ENCODE data around the gene TSPAN14. TPM values are rescaled to one million over a fixed set of nuclear protein-coding genes. Genes with fewer than 3 reads are reported as not detected.

Gene TSPAN14
- total RNA-seq, 3 donors from 2014 or later: 75.5 to 96.5 (median 81.0) TPM

GRCh38 chr10:80536361-80536835 lies 82.3 kb downstream of the TSPAN14 start:
- TF ChIP-seq CTCF (IDR thresholded peaks at IDR 0.05): no peak
- DNase-seq: no peak
- no peak for ATAC-seq
- Histone ChIP-seq H3K4me3 (peak overlapping the region; percentile 19), H3K9me3 (no peaks in the 10 kb centered on the region), H3K4me1 (ENCODE audit: low read depth) (peaks cover 2% of the 10 kb centered on the region), H3K36me3 (ENCODE audit: low read depth) (no peaks in the 10 kb centered on the region)
- intact Hi-C loops (cut with DNase I, micrococcal nuclease): no loop called here

- peaks cover 2% of the 10 kb centered on the region for H3K4me1 ChIP-seq (ENCODE audit: low read depth)
- no peaks in the 10 kb centered on the region for H3K9me3 ChIP-seq
- H3K4me3 ChIP-seq: no peak overlapping the region
- intact Hi-C loops (cut with DNase I, micrococcal nuclease): no loop called here
- TF ChIP-seq CTCF (IDR thresholded peaks at IDR 0.05): no peak
- DNase-seq (no peak), ATAC-seq (no peak)
- H3K36me3 ChIP-seq (ENCODE audit: low read depth): no peaks in the 10 kb centered on the region
Observed at GRCh38 chr10:80537086-80537735, 83.1 kb downstream of the TSPAN14 start.

GRCh38 chr10:80537736-80538480 lies 83.8 kb downstream of the TSPAN14 start, which contains the start of gene SH2D4B:
TSS of gene SH2D4B (plus strand) at chr10:80537902. CDS start at chr10:80538332, 430 bp downstream.
- no peak for ATAC-seq

GRCh38 chr10:80538481-80539185 lies 84.5 kb downstream of the TSPAN14 start:
- no peaks in the 10 kb centered on the region for H3K9me3 ChIP-seq
- H3K36me3 ChIP-seq (ENCODE audit: low read depth): no peaks in the 10 kb centered on the region
- peak in 1 of 3 donors; percentile 1 for DNase-seq
- peaks cover 2% of the 10 kb centered on the region for H3K4me1 ChIP-seq (ENCODE audit: low read depth)
- intact Hi-C loops (cut with DNase I, micrococcal nuclease): no loop called here
- H3K4me3 ChIP-seq: no peak overlapping the region
- no peak for ATAC-seq
- no peak for TF ChIP-seq CTCF (IDR thresholded peaks at IDR 0.05)

More at GRCh38 chr10:80537736-80538480, 83.8 kb downstream of the TSPAN14 start, which contains the start of gene SH2D4B:
- intact Hi-C loops (cut with DNase I, micrococcal nuclease): no loop called here
- peak in 1 of 3 donors; percentile 2 for DNase-seq
- H3K4me3 ChIP-seq: no peak within 1 kb of the TSS
- no peaks in the 10 kb centered on the region for H3K36me3 ChIP-seq (ENCODE audit: low read depth)
- H3K4me1 ChIP-seq (ENCODE audit: low read depth): peaks cover 2% of the 10 kb centered on the region
- no peaks in the 10 kb centered on the region for H3K9me3 ChIP-seq
- no peak for TF ChIP-seq CTCF (IDR thresholded peaks at IDR 0.05)

GRCh38 chr10:80539421-80540031 lies 85.4 kb downstream of the TSPAN14 start:
- ATAC-seq (no peak), DNase-seq (peak in 1 of 3 donors; percentile 6)
- TF ChIP-seq CTCF (IDR thresholded peaks at IDR 0.05): no peak
- Histone ChIP-seq H3K36me3 (ENCODE audit: low read depth) (no peaks in the 10 kb centered on the region), H3K9me3 (no peaks in the 10 kb centered on the region), H3K4me3 (no peak overlapping the region), H3K4me1 (ENCODE audit: low read depth) (peaks cover 2% of the 10 kb centered on the region)
- intact Hi-C loops (cut with DNase I, micrococcal nuclease): no loop called here
